ENCODE data around the gene FGF11. TPM values are rescaled to one million over a fixed set of nuclear protein-coding genes. Genes with fewer than 3 reads are reported as not detected.

Gene FGF11
- total RNA-seq, 2 experiments from 2014 or later: 1.5 to 1.7 TPM

DNA sequence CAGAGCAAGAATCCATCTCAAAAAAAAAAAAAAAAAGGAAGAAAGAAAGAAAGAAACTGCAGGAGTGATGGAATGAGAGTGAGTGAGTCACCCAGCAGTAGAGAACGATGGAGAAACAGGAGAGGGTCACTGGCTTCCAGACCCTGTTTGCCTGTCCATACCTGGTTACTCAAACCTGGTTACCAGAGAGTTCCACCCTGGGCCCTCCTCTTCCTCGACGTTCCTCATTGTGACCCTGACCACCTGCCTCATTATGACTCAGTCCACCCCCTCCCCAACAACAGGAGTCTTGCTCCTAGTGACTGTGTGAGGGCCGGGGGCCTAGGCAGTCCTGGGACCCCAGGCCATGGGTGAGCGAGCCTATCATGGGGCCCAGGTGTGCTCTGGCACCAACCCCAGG, 10.8 kb upstream of the FGF11 start, which contains the start of gene SPEM3:
TSS of gene SPEM3 (plus strand) at position 301 of the 400 bp plus-strand sequence. CDS start at position 347, 46 bp downstream.
- H3K9me3 Mint-ChIP-seq: no peaks in the 10 kb centered on the region
- no peak within 1 kb of the TSS for H3K4me3 Mint-ChIP-seq
- no peaks in the 10 kb centered on the region for H3K4me1 ChIP-seq (ENCODE audit: insufficient read depth, low read length)
- H3K27me3 Mint-ChIP-seq: no peaks in the 10 kb centered on the region
- ATAC-seq (ENCODE audit: poor library complexity): no peak
- no peaks in the 10 kb centered on the region for H3K9me3 ChIP-seq (ENCODE audit: control insufficient read depth in 1 of 2, insufficient read depth in 1 of 2, low read length in 2 of 2)
- POLR2A ChIA-PET: no interaction called here
- H3K36me3 ChIP-seq (ENCODE audit: insufficient read depth, low read length): no peaks in the 10 kb centered on the region
- no peaks in the 10 kb centered on the region for H3K27me3 ChIP-seq (ENCODE audit: control insufficient read depth in 1 of 2, insufficient read depth in 2 of 2, low read length in 2 of 2)
- H3K27ac ChIP-seq (ENCODE audit: low read depth in 1 of 2, low read length in 2 of 2): no peak within 1 kb of the TSS
- TF ChIP-seq, protein P1, sequence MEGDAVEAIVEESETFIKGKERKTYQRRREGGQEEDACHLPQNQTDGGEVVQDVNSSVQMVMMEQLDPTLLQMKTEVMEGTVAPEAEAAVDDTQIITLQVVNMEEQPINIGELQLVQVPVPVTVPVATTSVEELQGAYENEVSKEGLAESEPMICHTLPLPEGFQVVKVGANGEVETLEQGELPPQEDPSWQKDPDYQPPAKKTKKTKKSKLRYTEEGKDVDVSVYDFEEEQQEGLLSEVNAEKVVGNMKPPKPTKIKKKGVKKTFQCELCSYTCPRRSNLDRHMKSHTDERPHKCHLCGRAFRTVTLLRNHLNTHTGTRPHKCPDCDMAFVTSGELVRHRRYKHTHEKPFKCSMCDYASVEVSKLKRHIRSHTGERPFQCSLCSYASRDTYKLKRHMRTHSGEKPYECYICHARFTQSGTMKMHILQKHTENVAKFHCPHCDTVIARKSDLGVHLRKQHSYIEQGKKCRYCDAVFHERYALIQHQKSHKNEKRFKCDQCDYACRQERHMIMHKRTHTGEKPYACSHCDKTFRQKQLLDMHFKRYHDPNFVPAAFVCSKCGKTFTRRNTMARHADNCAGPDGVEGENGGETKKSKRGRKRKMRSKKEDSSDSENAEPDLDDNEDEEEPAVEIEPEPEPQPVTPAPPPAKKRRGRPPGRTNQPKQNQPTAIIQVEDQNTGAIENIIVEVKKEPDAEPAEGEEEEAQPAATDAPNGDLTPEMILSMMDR (IDR thresholded peaks at IDR 0.05): no peak
- DNase-seq: no peak
- intact Hi-C loops (cut with DNase I, micrococcal nuclease): no loop called here
- H3K4me3 ChIP-seq (ENCODE audit: low read length): no peak within 1 kb of the TSS
- no peaks in the 10 kb centered on the region for H3K4me1 Mint-ChIP-seq (ENCODE audit: low read depth)
- H3K36me3 Mint-ChIP-seq (ENCODE audit: low read depth): no peaks in the 10 kb centered on the region
- no peak within 1 kb of the TSS for H3K27ac Mint-ChIP-seq
- CTCF ChIA-PET: no interaction called here

DNA sequence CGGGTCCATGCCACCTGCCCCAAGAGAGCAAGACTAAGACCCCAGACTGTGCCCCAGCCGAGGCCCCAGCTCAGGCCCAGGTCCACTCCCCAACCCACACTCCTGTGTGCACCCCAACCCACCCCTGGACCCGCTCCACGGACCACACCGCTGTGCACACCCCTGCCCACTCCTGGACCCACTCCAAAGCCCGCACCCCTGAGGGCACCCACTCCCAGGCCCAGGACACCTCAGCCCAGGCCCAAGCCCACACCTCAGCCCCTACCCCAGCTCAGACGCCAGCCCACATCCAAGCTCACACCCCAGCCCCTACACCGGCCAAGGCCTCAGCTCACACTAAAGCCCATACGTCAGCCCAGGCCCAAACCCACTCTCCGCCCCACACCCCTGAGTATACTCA, 9.6 kb upstream of the FGF11 start:
- Histone ChIP-seq H3K27ac (ENCODE audit: low read depth in 1 of 2, low read length in 2 of 2) (no peak overlapping the region), H3K9me3 (ENCODE audit: control insufficient read depth in 1 of 2, insufficient read depth in 1 of 2, low read length in 2 of 2) (no peaks in the 10 kb centered on the region), H3K27me3 (ENCODE audit: control insufficient read depth in 1 of 2, insufficient read depth in 2 of 2, low read length in 2 of 2) (no peaks in the 10 kb centered on the region), H3K4me3 (ENCODE audit: low read length) (no peak overlapping the region), H3K4me1 (ENCODE audit: insufficient read depth, low read length) (no peaks in the 10 kb centered on the region), H3K36me3 (ENCODE audit: insufficient read depth, low read length) (no peaks in the 10 kb centered on the region)
- TF ChIP-seq, protein P1 (IDR thresholded peaks at IDR 0.05): no peak
- H3K4me3 Mint-ChIP-seq: no peak overlapping the region
- no peak for ATAC-seq (ENCODE audit: poor library complexity)
- ChIA-PET POLR2A (interaction anchor here (1.3 kb wide), 1 partner anchor 25 kb away, joined by 3 read pairs; no protein-coding TSS in a partner anchor), CTCF (no interaction called here)
- no peaks in the 10 kb centered on the region for H3K4me1 Mint-ChIP-seq (ENCODE audit: low read depth)
- H3K9me3 Mint-ChIP-seq: no peaks in the 10 kb centered on the region
- no peak overlapping the region for H3K27ac Mint-ChIP-seq
- intact Hi-C loops (cut with DNase I, micrococcal nuclease): loop anchor here (5.0 to 10.0 kb wide), 2 partner anchors 37 to 45 kb away; partner anchors contain the start of genes PLSCR3 (in 1 of the 2) and TNK1 (in 1 of the 2)
- H3K27me3 Mint-ChIP-seq: no peaks in the 10 kb centered on the region
- DNase-seq: no peak
- H3K36me3 Mint-ChIP-seq (ENCODE audit: low read depth): no peaks in the 10 kb centered on the region

DNA sequence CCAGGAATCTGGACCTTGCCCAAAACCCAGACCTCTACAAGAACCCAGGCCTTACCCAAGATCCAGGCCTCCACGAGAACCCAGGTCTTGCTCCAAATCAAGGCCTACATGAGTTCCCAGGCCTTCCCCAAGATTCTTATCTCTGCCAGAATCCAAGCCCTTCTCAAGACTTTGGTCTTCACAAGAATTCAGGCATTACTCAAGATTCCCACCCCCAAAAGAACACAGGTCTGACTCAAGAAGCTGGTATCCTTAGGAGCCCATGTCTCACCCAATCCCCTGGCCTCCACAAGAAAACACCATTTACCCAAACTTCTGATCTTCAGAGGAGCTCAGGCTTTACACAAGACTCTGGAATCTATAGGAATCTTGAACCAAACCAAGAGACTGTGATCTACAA, 8.1 kb upstream of the FGF11 start:
- Mint-ChIP-seq H3K9me3 (no peaks in the 10 kb centered on the region), H3K4me1 (ENCODE audit: low read depth) (peaks cover 11% of the 10 kb centered on the region), H3K4me3 (no peak overlapping the region), H3K36me3 (ENCODE audit: low read depth) (peaks cover 4% of the 10 kb centered on the region), H3K27ac (no peak overlapping the region), H3K27me3 (no peaks in the 10 kb centered on the region)
- Histone ChIP-seq H3K27me3 (ENCODE audit: control insufficient read depth in 1 of 2, insufficient read depth in 2 of 2, low read length in 2 of 2) (no peaks in the 10 kb centered on the region), H3K9me3 (ENCODE audit: control insufficient read depth in 1 of 2, insufficient read depth in 1 of 2, low read length in 2 of 2) (no peaks in the 10 kb centered on the region), H3K27ac (ENCODE audit: low read depth in 1 of 2, low read length in 2 of 2) (no peak overlapping the region), H3K4me3 (ENCODE audit: low read length) (no peak overlapping the region), H3K4me1 (ENCODE audit: insufficient read depth, low read length) (peaks cover 11% of the 10 kb centered on the region), H3K36me3 (ENCODE audit: insufficient read depth, low read length) (no peaks in the 10 kb centered on the region)
- ATAC-seq (ENCODE audit: poor library complexity): no peak
- CTCF ChIA-PET: interaction anchor here (0.6 to 1.3 kb wide), 2 partner anchors 76 to 165 kb away, joined by 3 to 5 read pairs; partner anchors contain the start of gene TMEM95
- no peak for DNase-seq
- TF ChIP-seq, protein P1 (IDR thresholded peaks at IDR 0.05): no peak
- intact Hi-C loops (cut with DNase I, micrococcal nuclease): loop anchor here (5.0 to 10.0 kb wide), 2 partner anchors 39 to 46 kb away; partner anchors contain the start of genes PLSCR3 (in 1 of the 2) and TNK1 (in 1 of the 2)
- POLR2A ChIA-PET: no interaction called here
